IPS-15b (cell line): ENCODE measurements around the gene DUSP16.

Experiments
- H3K27me3 ChIP-seq: one replicate; pipeline ENCODE4 v1.6.1; 2013; ENCODE audit warnings: low read length; ENCODE audit not compliant: control insufficient read depth, insufficient read depth
- H3K36me3 ChIP-seq: one replicate; pipeline ENCODE4 v1.6.1; 2013; ENCODE audit warnings: low read length; ENCODE audit not compliant: control insufficient read depth, insufficient read depth
- H3K4me1 ChIP-seq: one replicate; pipeline ENCODE4 v1.6.1; 2013; ENCODE audit warnings: mild to moderate bottlenecking, low read length; ENCODE audit not compliant: control insufficient read depth, insufficient read depth
- H3K4me3 ChIP-seq: one replicate; pipeline ENCODE4 v1.5.1; 2013; ENCODE audit warnings: low read depth, low read length
- H3K9ac ChIP-seq: one replicate; pipeline ENCODE4 v1.6.1; 2013; ENCODE audit warnings: low read depth, mild to moderate bottlenecking, low read length
- H3K9me3 ChIP-seq: one replicate; pipeline ENCODE4 v1.6.1; 2013; ENCODE audit warnings: mild to moderate bottlenecking, low read length; ENCODE audit not compliant: control insufficient read depth, insufficient read depth

The DUSP16 gene

GRCh38 chr12:12452326-12452902 is 110.2 kb downstream of the DUSP16 start:
- Histone ChIP-seq H3K9me3 (no peaks in the 10 kb centered on the region), H3K27me3 (no peaks in the 10 kb centered on the region), H3K9ac (no peak overlapping the region), H3K36me3 (no peaks in the 10 kb centered on the region), H3K4me3 (no peak overlapping the region), H3K4me1 (peaks cover 6% of the 10 kb centered on the region)

- Histone ChIP-seq H3K4me3 (no peak overlapping the region), H3K36me3 (no peaks in the 10 kb centered on the region), H3K4me1 (peaks cover 6% of the 10 kb centered on the region), H3K9me3 (no peaks in the 10 kb centered on the region), H3K27me3 (no peaks in the 10 kb centered on the region), H3K9ac (no peak overlapping the region)
Observed at GRCh38 chr12:12451098-12451497, 111.6 kb downstream of the DUSP16 start.

- Histone ChIP-seq H3K27me3 (no peaks in the 10 kb centered on the region), H3K4me3 (no peak overlapping the region), H3K4me1 (peaks cover 6% of the 10 kb centered on the region), H3K36me3 (no peaks in the 10 kb centered on the region), H3K9ac (no peak overlapping the region), H3K9me3 (no peaks in the 10 kb centered on the region)
Observed at GRCh38 chr12:12450043-12450471, 112.6 kb downstream of the DUSP16 start.

- Histone ChIP-seq H3K9me3 (no peaks in the 10 kb centered on the region), H3K9ac (no peak overlapping the region), H3K36me3 (no peaks in the 10 kb centered on the region), H3K27me3 (no peaks in the 10 kb centered on the region), H3K4me1 (peaks cover 6% of the 10 kb centered on the region), H3K4me3 (no peak overlapping the region)
Observed at GRCh38 chr12:12449533-12450025, 113.1 kb downstream of the DUSP16 start.

GRCh38 chr12:12447837-12448236 is 114.8 kb downstream of the DUSP16 start:
- H3K9me3 ChIP-seq: no peaks in the 10 kb centered on the region
- no peak overlapping the region for H3K9ac ChIP-seq
- H3K4me1 ChIP-seq: peaks cover 6% of the 10 kb centered on the region
- H3K36me3 ChIP-seq: no peaks in the 10 kb centered on the region
- no peak overlapping the region for H3K4me3 ChIP-seq
- no peaks in the 10 kb centered on the region for H3K27me3 ChIP-seq

- no peaks in the 10 kb centered on the region for H3K36me3 ChIP-seq
- no peak overlapping the region for H3K4me3 ChIP-seq
Observed at GRCh38 chr12:12447236-12447635, 115.4 kb downstream of the DUSP16 start.

GRCh38 chr12:12446786-12447185 is 115.9 kb downstream of the DUSP16 start:
- Histone ChIP-seq H3K4me3 (no peak overlapping the region), H3K9me3 (no peaks in the 10 kb centered on the region), H3K36me3 (no peaks in the 10 kb centered on the region)

More at GRCh38 chr12:12447236-12447635, 115.4 kb downstream of the DUSP16 start:
- H3K9me3 ChIP-seq: no peaks in the 10 kb centered on the region
- H3K4me1 ChIP-seq: peaks cover 6% of the 10 kb centered on the region
- no peak overlapping the region for H3K9ac ChIP-seq
- no peaks in the 10 kb centered on the region for H3K27me3 ChIP-seq

GRCh38 chr12:12445882-12446181 is 116.8 kb downstream of the DUSP16 start:
- Histone ChIP-seq H3K4me1 (peaks cover 6% of the 10 kb centered on the region), H3K9me3 (no peaks in the 10 kb centered on the region), H3K36me3 (no peaks in the 10 kb centered on the region), H3K9ac (no peak overlapping the region), H3K27me3 (no peaks in the 10 kb centered on the region), H3K4me3 (no peak overlapping the region)

More at GRCh38 chr12:12446786-12447185, 115.9 kb downstream of the DUSP16 start:
- Histone ChIP-seq H3K9ac (no peak overlapping the region), H3K27me3 (no peaks in the 10 kb centered on the region), H3K4me1 (peaks cover 6% of the 10 kb centered on the region)

- Histone ChIP-seq H3K27me3 (no peaks in the 10 kb centered on the region), H3K4me3 (no peak overlapping the region), H3K9ac (no peak overlapping the region), H3K9me3 (no peaks in the 10 kb centered on the region), H3K36me3 (no peaks in the 10 kb centered on the region), H3K4me1 (peaks cover 6% of the 10 kb centered on the region)
Observed at GRCh38 chr12:12445165-12445881, 117.3 kb downstream of the DUSP16 start.

GRCh38 chr12:12443431-12443878 is 119.2 kb downstream of the DUSP16 start:
- H3K9ac ChIP-seq: no peak overlapping the region
- no peak overlapping the region for H3K4me3 ChIP-seq
- H3K4me1 ChIP-seq: no peaks in the 10 kb centered on the region

GRCh38 chr12:12442548-12443071 is 120.1 kb downstream of the DUSP16 start:
- Histone ChIP-seq H3K4me1 (no peaks in the 10 kb centered on the region), H3K4me3 (no peak overlapping the region), H3K27me3 (no peaks in the 10 kb centered on the region), H3K9me3 (no peaks in the 10 kb centered on the region), H3K9ac (no peak overlapping the region), H3K36me3 (no peaks in the 10 kb centered on the region)

More at GRCh38 chr12:12443431-12443878, 119.2 kb downstream of the DUSP16 start:
- no peaks in the 10 kb centered on the region for H3K27me3 ChIP-seq
- H3K9me3 ChIP-seq: no peaks in the 10 kb centered on the region
- no peaks in the 10 kb centered on the region for H3K36me3 ChIP-seq
